Measurements from ENCODE around the gene CARM1.
"Not testable (repeated sequence)": the region's sequence is repeated elsewhere in the genome, so short reads cannot be mapped to it uniquely, and the experiment has no call there.

The CARM1 gene

DNA sequence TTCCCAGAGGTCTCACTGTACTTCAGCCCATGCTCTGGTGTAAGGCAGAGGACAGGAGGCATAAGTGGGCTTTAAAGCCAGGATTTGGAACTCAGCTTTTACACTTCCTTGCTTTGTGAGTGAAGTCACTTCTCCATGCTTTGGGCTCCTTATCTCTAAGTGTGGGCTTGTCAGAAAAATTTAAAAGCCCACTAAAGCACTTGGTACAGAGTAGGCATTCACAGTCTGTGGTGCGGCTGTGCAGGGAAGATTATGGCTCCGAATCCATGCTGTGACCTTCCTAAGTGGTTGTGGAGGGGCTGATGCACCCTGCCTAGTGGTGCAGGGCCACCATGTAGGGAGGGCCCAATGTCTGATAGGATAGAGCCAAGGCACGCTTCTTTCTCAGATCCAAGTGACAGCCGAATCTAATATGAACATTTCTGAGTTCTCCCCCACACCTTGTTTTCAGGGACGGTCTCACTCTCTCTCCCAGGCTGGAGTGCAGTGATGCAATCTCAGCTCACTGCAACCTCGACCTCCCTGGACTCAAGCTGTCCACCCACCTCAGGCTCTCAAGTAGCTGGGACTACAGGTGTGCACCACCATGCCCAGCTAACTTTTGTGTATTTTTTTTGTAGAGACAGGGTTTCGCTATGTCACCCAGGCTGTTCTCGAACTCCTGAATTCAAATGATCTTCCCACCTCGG is 64.2 kb downstream of the CARM1 start:
- in situ Hi-C loops (cut with HindIII; ENCODE audit: low pct_ligation_motif_present, low sequenced_read_pairs), result no loop called here
- no peaks in the 10 kb centered on the region for H3K27me3 ChIP-seq (replicated peaks)

DNA sequence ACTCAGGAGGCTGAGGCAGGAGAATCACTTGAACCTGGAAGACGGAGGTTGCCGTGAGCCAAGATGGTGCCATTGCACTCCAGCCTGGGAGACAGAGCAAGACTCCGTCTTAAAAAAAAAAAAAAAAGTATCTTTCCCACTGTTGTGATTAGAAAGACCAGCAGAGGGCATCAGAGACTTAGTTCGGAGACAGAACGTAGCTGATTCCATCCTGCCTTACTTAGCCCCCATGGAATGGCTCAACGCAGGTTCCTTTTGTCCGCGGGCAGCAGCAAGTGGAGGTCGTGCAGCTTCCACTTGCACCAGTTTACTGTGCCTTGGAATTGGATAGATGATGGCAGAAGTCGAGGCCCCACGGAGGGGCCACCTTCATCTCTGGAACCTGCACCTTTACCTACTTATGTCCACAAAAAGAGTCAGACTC is 65.3 kb downstream of the CARM1 start:
- DNase-seq, result peak; percentile 56
- H3K27ac ChIP-seq, result no peak overlapping the region
- TF ChIP-seq, protein P1, sequence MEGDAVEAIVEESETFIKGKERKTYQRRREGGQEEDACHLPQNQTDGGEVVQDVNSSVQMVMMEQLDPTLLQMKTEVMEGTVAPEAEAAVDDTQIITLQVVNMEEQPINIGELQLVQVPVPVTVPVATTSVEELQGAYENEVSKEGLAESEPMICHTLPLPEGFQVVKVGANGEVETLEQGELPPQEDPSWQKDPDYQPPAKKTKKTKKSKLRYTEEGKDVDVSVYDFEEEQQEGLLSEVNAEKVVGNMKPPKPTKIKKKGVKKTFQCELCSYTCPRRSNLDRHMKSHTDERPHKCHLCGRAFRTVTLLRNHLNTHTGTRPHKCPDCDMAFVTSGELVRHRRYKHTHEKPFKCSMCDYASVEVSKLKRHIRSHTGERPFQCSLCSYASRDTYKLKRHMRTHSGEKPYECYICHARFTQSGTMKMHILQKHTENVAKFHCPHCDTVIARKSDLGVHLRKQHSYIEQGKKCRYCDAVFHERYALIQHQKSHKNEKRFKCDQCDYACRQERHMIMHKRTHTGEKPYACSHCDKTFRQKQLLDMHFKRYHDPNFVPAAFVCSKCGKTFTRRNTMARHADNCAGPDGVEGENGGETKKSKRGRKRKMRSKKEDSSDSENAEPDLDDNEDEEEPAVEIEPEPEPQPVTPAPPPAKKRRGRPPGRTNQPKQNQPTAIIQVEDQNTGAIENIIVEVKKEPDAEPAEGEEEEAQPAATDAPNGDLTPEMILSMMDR (IDR thresholded peaks at IDR 0.05; ENCODE audit: low read depth, low read length, missing control alignments), result peak; percentile 73
- H3K4me3 ChIP-seq (ENCODE audit: low read depth, low read length), result no peak overlapping the region
- H3K27me3 ChIP-seq (replicated peaks), result no peaks in the 10 kb centered on the region
- no peaks in the 10 kb centered on the region for H3K36me3 ChIP-seq (replicated peaks)
- in situ Hi-C loops (cut with HindIII; ENCODE audit: low pct_ligation_motif_present, low sequenced_read_pairs), result no loop called here

More for the DNA sequence above, 64.2 kb downstream of the CARM1 start:
- peaks cover 3% of the 10 kb centered on the region for H3K36me3 ChIP-seq (replicated peaks)
- DNase-seq, result no peak
- no peak overlapping the region for H3K27ac ChIP-seq
- TF ChIP-seq, protein P1 (IDR thresholded peaks at IDR 0.05; ENCODE audit: low read depth, low read length, missing control alignments), result no peak
- H3K4me3 ChIP-seq (ENCODE audit: low read depth, low read length), result no peak overlapping the region

DNA sequence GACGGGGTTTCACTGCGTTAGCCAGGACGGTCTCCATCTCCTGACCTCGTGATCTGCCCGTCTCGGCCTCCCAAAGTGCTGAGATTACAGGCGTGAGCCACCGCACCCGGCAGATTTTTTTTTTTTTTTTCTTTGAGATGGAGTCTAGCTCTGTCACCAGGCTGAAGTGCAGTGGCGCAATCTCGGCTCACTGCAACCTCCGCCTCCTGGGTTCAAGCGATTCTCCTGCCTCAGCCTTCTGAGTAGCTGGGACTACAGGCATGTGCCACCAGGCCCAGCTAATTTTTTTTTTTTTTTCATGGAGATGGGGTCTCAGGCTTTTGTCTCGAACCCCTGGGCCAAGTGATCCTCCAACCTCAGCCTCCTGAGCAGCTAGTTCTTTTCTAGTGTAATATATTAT is 70.3 kb downstream of the CARM1 start:
- H3K36me3 ChIP-seq (replicated peaks); DNase-seq; H3K27ac ChIP-seq; H3K4me3 ChIP-seq (ENCODE audit: low read depth, low read length); in situ Hi-C loops (cut with HindIII; ENCODE audit: low pct_ligation_motif_present, low sequenced_read_pairs); H3K27me3 ChIP-seq (replicated peaks): not testable (repeated sequence)

DNA sequence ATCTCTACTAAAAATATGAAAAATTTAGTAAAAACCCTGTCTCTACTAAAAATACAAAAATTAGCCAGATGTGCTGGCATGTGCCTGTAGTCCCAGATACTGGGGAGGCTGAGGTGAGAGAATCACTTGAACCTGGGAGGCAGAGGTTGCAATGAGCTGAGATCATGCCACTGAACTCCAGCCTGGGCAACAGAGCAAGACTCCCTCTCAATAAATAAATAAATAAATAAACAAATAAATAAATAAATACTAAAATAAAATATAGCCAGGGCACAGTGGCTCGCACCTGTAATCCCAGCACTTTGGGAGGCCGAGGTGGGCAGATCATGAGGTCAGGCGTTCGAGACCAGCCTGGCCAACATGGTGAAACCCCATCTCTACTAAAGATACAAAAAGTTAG is 72.1 kb downstream of the CARM1 start:
- in situ Hi-C loops (cut with HindIII; ENCODE audit: low pct_ligation_motif_present, low sequenced_read_pairs); DNase-seq; H3K27ac ChIP-seq; H3K36me3 ChIP-seq (replicated peaks); H3K4me3 ChIP-seq (ENCODE audit: low read depth, low read length); H3K27me3 ChIP-seq (replicated peaks): not testable (repeated sequence)

DNA sequence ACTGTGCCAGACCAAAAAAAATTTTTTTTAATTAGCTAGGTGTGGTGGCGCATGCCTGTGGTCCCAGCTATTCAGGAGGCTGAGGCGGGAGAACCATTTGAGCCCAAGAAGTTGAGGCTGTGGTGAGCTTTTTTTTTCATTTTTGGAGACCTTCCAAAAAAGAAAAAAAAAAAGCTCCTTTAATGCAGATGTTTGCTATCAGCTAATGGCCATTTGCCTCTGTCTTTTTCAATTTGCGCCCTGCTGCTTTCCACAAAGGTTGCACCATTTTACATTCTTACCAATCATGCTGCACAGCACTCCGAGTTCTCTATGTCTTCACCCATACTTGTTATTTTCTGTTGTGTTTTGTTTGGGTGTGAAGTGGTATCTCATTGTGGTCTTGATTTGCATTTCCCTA is 73.9 kb downstream of the CARM1 start:
- Histone ChIP-seq H3K27ac (no peak overlapping the region), H3K4me3 (ENCODE audit: low read depth, low read length) (no peak overlapping the region), H3K27me3 (replicated peaks) (no peaks in the 10 kb centered on the region), H3K36me3 (replicated peaks) (no peaks in the 10 kb centered on the region)
- DNase-seq, result no peak
- TF ChIP-seq, protein P1 (IDR thresholded peaks at IDR 0.05; ENCODE audit: low read depth, low read length, missing control alignments), result no peak
- in situ Hi-C loops (cut with HindIII; ENCODE audit: low pct_ligation_motif_present, low sequenced_read_pairs), result no loop called here

DNA sequence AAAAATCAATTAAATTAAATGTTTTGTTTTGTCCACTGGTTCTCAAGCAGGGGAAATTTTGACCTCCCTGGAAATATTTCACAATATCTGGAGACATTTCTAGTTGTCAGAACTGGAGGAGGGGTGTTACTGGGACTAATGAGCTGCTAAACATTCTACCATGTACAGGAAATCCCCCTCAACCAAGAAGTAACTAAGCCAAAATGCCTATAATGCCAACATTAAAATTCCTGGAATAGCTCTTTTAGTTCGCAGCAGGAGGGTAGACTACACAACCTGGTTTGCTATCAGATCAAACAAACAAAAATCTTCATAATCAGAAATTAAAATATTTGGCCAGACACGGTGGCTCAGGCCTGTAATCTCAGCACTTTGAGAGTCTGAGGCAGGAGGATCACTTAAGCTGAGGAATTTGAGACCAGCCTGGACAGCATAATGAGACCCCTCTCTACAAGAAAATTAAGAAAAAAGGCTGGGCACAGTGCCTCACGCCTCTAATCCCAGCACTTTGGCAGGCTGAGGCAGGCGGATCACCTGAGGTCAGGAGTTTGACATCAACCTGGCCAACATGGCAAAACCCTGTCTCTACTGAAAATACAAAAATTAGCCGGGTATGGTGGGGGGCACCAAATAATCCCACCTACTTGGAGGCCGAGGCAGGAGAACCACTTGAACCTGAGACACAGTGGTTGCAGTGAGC is 75.8 kb downstream of the CARM1 start:
- H3K4me3 ChIP-seq (ENCODE audit: low read depth, low read length), result no peak overlapping the region
- H3K36me3 ChIP-seq (replicated peaks), result no peaks in the 10 kb centered on the region
- in situ Hi-C loops (cut with HindIII; ENCODE audit: low pct_ligation_motif_present, low sequenced_read_pairs), result no loop called here
- no peaks in the 10 kb centered on the region for H3K27me3 ChIP-seq (replicated peaks)
- no peak for DNase-seq
- H3K27ac ChIP-seq, result no peak overlapping the region
- TF ChIP-seq, protein P1 (IDR thresholded peaks at IDR 0.05; ENCODE audit: low read depth, low read length, missing control alignments), result no peak

Data from brain microvascular endothelial cell (primary cell).